Measurements from ENCODE around the gene ORC4.

The ORC4 gene

GRCh38 chr2:148020111-148021058 lies at the start of gene ORC4:
Gene ORC4 (minus strand): TSS chr2:148020737. CDS start chr2:147975958, 44,779 bp downstream.
- in situ Hi-C loops (cut with HindIII; ENCODE audit: low sequenced_read_pairs) = no loop called here

GRCh38 chr2:148067801-148068200 lies 47.3 kb upstream of the ORC4 start:
- in situ Hi-C loops (cut with HindIII; ENCODE audit: low sequenced_read_pairs) = no loop called here

GRCh38 chr2:148065936-148066335 lies 45.4 kb upstream of the ORC4 start:
- in situ Hi-C loops (cut with HindIII; ENCODE audit: low sequenced_read_pairs) = no loop called here

- in situ Hi-C loops (cut with HindIII; ENCODE audit: low sequenced_read_pairs) = no loop called here
Observed at GRCh38 chr2:148063633-148064032, 43.1 kb upstream of the ORC4 start.

- in situ Hi-C loops (cut with HindIII; ENCODE audit: low sequenced_read_pairs) = no loop called here
Observed at GRCh38 chr2:148058641-148059040, 38.1 kb upstream of the ORC4 start.

- in situ Hi-C loops (cut with HindIII; ENCODE audit: low sequenced_read_pairs) = no loop called here
Observed at GRCh38 chr2:148052687-148053086, 32.1 kb upstream of the ORC4 start.

- in situ Hi-C loops (cut with HindIII; ENCODE audit: low sequenced_read_pairs) = no loop called here
Observed at GRCh38 chr2:148049284-148049683, 28.7 kb upstream of the ORC4 start.

GRCh38 chr2:148048475-148049221 lies 28.1 kb upstream of the ORC4 start:
- in situ Hi-C loops (cut with HindIII; ENCODE audit: low sequenced_read_pairs) = no loop called here

- in situ Hi-C loops (cut with HindIII; ENCODE audit: low sequenced_read_pairs) = no loop called here
Observed at GRCh38 chr2:148046802-148047201, 26.3 kb upstream of the ORC4 start.

- in situ Hi-C loops (cut with HindIII; ENCODE audit: low sequenced_read_pairs) = no loop called here
Observed at GRCh38 chr2:148044322-148044721, 23.8 kb upstream of the ORC4 start.

GRCh38 chr2:148042219-148042618 lies 21.7 kb upstream of the ORC4 start:
- in situ Hi-C loops (cut with HindIII; ENCODE audit: low sequenced_read_pairs) = no loop called here

- in situ Hi-C loops (cut with HindIII; ENCODE audit: low sequenced_read_pairs) = no loop called here
Observed at GRCh38 chr2:148039783-148040182, 19.2 kb upstream of the ORC4 start.

GRCh38 chr2:148032215-148032614 lies 11.7 kb upstream of the ORC4 start:
- in situ Hi-C loops (cut with HindIII; ENCODE audit: low sequenced_read_pairs) = no loop called here

GRCh38 chr2:148031152-148031551 lies 10.6 kb upstream of the ORC4 start:
- in situ Hi-C loops (cut with HindIII; ENCODE audit: low sequenced_read_pairs) = no loop called here

GRCh38 chr2:148028781-148029180 lies 8.2 kb upstream of the ORC4 start:
- in situ Hi-C loops (cut with HindIII; ENCODE audit: low sequenced_read_pairs) = no loop called here

GRCh38 chr2:148027822-148028221 lies 7.3 kb upstream of the ORC4 start:
- in situ Hi-C loops (cut with HindIII; ENCODE audit: low sequenced_read_pairs) = no loop called here

- in situ Hi-C loops (cut with HindIII; ENCODE audit: low sequenced_read_pairs) = no loop called here
Observed at GRCh38 chr2:148026573-148026972, 6.0 kb upstream of the ORC4 start.

GRCh38 chr2:148023861-148024260 lies 3.3 kb upstream of the ORC4 start:
- in situ Hi-C loops (cut with HindIII; ENCODE audit: low sequenced_read_pairs) = no loop called here

GRCh38 chr2:148022882-148023281 lies 2.3 kb upstream of the ORC4 start:
- in situ Hi-C loops (cut with HindIII; ENCODE audit: low sequenced_read_pairs) = no loop called here

GRCh38 chr2:148022351-148022750 lies 1.8 kb upstream of the ORC4 start:
- in situ Hi-C loops (cut with HindIII; ENCODE audit: low sequenced_read_pairs) = no loop called here

- in situ Hi-C loops (cut with HindIII; ENCODE audit: low sequenced_read_pairs) = no loop called here
Observed at GRCh38 chr2:148021886-148022285, 1.3 kb upstream of the ORC4 start.
